Neural cell (in vitro differentiated cells): Measurements from ENCODE around the gene KRT86.

Experiments
- CTCF ChIP-seq: fragments of 450-650 bp; IDR thresholded peaks from 2 replicates; pipeline ENCODE4 v1.5.1; 2014; ENCODE audit warnings: antibody characterized with exemption, mild to moderate bottlenecking, moderate library complexity; ENCODE audit not compliant: poor library complexity, severe bottlenecking
- EP300 ChIP-seq: fragments of 450-650 bp; conservative IDR thresholded peaks from 2 replicates; pipeline ENCODE4 v1.6.1; 2014; ENCODE audit warnings: antibody characterized with exemption, mild to moderate bottlenecking, moderate library complexity; ENCODE audit not compliant: poor library complexity, severe bottlenecking
- EZH2 ChIP-seq: fragments of 200-600, 300-800 bp; shearing (Covaris generic), sonication (generic); IDR thresholded peaks from 2 replicates; pipeline ENCODE4 v1.6.1; 2014; ENCODE audit warnings: antibody characterized with exemption, low read length, borderline replicate concordance, mild to moderate bottlenecking; ENCODE audit not compliant: insufficient read depth, poor library complexity, severe bottlenecking
- MXI1 ChIP-seq: fragments of 450-650 bp; conservative IDR thresholded peaks from 2 replicates; pipeline ENCODE4 v1.6.1; 2014; ENCODE audit warnings: antibody characterized with exemption, mild to moderate bottlenecking; ENCODE audit not compliant: poor library complexity, severe bottlenecking
- POLR2AphosphoS5 ChIP-seq: IDR thresholded peaks from 2 replicates; pipeline ENCODE4 v1.6.1; 2012
- RAD21 ChIP-seq: fragments of 450-650 bp; conservative IDR thresholded peaks from 2 replicates; pipeline ENCODE4 v1.6.1; 2014; ENCODE audit warnings: antibody characterized with exemption, mild to moderate bottlenecking, moderate library complexity
- REST ChIP-seq: IDR thresholded peaks from 2 replicates; pipeline ENCODE4 v1.6.1; 2012; ENCODE audit warnings: borderline replicate concordance
- SMC3 ChIP-seq: fragments of 450-650 bp; conservative IDR thresholded peaks from 2 replicates; pipeline ENCODE4 v1.6.1; 2014; ENCODE audit warnings: antibody characterized with exemption, mild to moderate bottlenecking, moderate library complexity; ENCODE audit not compliant: poor library complexity
- TAF1 ChIP-seq: IDR thresholded peaks from 2 replicates; pipeline ENCODE4 v1.6.1; 2012; ENCODE audit warnings: low read depth

- no peak for TF ChIP-seq EZH2
- TF ChIP-seq CTCF = no peak
- TF ChIP-seq RAD21 = no peak
- TF ChIP-seq POLR2AphosphoS5 = no peak
- no peak for TF ChIP-seq EP300
- no peak for TF ChIP-seq REST
- TF ChIP-seq SMC3 = no peak
- TF ChIP-seq MXI1 = no peak
- no peak for TF ChIP-seq TAF1
Observed at GRCh38 chr12:52235822-52236361, 38.6 kb upstream of the KRT86 start.
